ENCODE results near the gene ATG2B.
"Not testable (repeated sequence)": the region's sequence is repeated elsewhere in the genome, so short reads cannot be mapped to it uniquely, and the experiment has no call there.

The ATG2B gene

GRCh38 chr14:96249029-96249428 lies 114.1 kb downstream of the ATG2B start:
- Histone ChIP-seq H4K20me1 (ENCODE audit: insufficient read depth, low read length) (no peaks in the 10 kb centered on the region), H2AFZ (ENCODE audit: low read depth, low read length) (no peak overlapping the region), H3K4me2 (ENCODE audit: low read length) (no peak overlapping the region), H3K36me3 (replicated peaks; ENCODE audit: low read depth, low read length) (no peaks in the 10 kb centered on the region), H3K79me2 (ENCODE audit: low read length) (no peaks in the 10 kb centered on the region), H3K27ac (ENCODE audit: low read length) (no peak overlapping the region), H3K4me1 (ENCODE audit: low read length) (no peaks in the 10 kb centered on the region), H3K9me3 (ENCODE audit: insufficient read depth, low read length) (no peaks in the 10 kb centered on the region), H3K9ac (ENCODE audit: low read length) (no peak overlapping the region), H3K27me3 (ENCODE audit: low read depth, low read length) (peaks cover 14% of the 10 kb centered on the region; the same call in 1 of the 2 replicates), H3K4me3 (ENCODE audit: low read length) (no peak overlapping the region)
- TF ChIP-seq CTCF (IDR thresholded peaks at IDR 0.05; ENCODE audit: low read depth, low read length) = no peak
- TF ChIP-seq EZH2phosphoT487 (IDR thresholded peaks at IDR 0.05; ENCODE audit: low read depth) = no peak

DNA sequence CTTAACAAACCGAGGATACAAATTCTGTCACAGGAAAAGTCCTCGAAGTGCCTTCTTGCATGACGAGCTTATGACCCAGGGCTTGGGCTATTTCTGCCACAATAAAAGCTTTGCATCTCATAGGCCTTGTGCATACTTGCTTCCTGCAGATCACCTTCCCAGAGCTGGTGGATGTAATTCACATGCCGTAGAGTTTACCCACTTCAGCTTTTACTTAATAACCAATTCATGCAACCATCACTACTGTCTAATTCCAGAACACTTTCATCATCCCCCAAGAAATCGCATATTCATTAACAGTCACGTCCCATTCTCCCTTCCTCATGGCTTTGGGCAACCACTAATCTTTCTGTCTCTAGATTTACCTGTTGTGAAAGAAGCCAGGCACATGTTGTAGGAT lies 116.1 kb downstream of the ATG2B start:
- no peak overlapping the region for H3K27ac ChIP-seq (ENCODE audit: low read length)
- H4K20me1 ChIP-seq (ENCODE audit: insufficient read depth, low read length) = no peaks in the 10 kb centered on the region
- no peaks in the 10 kb centered on the region for H3K9me3 ChIP-seq (ENCODE audit: insufficient read depth, low read length)
- no peaks in the 10 kb centered on the region for H3K36me3 ChIP-seq (replicated peaks; ENCODE audit: low read depth, low read length)
- no peak for TF ChIP-seq EZH2phosphoT487 (IDR thresholded peaks at IDR 0.05; ENCODE audit: low read depth)
- no peak for TF ChIP-seq CTCF (IDR thresholded peaks at IDR 0.05; ENCODE audit: low read depth, low read length)
- no peak overlapping the region for H3K4me2 ChIP-seq (ENCODE audit: low read length)
- peaks cover 19% of the 10 kb centered on the region; the same call in 1 of the 2 replicates for H3K27me3 ChIP-seq (ENCODE audit: low read depth, low read length)
- no peak overlapping the region for H3K9ac ChIP-seq (ENCODE audit: low read length)
- H3K79me2 ChIP-seq (ENCODE audit: low read length) = no peaks in the 10 kb centered on the region
- H3K4me3 ChIP-seq (ENCODE audit: low read length) = no peak overlapping the region
- no peak overlapping the region for H2AFZ ChIP-seq (ENCODE audit: low read depth, low read length)
- H3K4me1 ChIP-seq (ENCODE audit: low read length) = no peaks in the 10 kb centered on the region

GRCh38 chr14:96246539-96246847 lies 116.6 kb downstream of the ATG2B start:
- Histone ChIP-seq H3K4me3 (ENCODE audit: low read length) (no peak overlapping the region), H3K27ac (ENCODE audit: low read length) (no peak overlapping the region), H3K4me2 (ENCODE audit: low read length) (no peak overlapping the region), H3K4me1 (ENCODE audit: low read length) (no peaks in the 10 kb centered on the region), H2AFZ (ENCODE audit: low read depth, low read length) (no peak overlapping the region), H3K79me2 (ENCODE audit: low read length) (no peaks in the 10 kb centered on the region), H3K9me3 (ENCODE audit: insufficient read depth, low read length) (no peaks in the 10 kb centered on the region), H3K36me3 (replicated peaks; ENCODE audit: low read depth, low read length) (no peaks in the 10 kb centered on the region), H3K27me3 (ENCODE audit: low read depth, low read length) (peaks cover 19% of the 10 kb centered on the region; the same call in 1 of the 2 replicates), H3K9ac (ENCODE audit: low read length) (no peak overlapping the region), H4K20me1 (ENCODE audit: insufficient read depth, low read length) (no peaks in the 10 kb centered on the region)
- TF ChIP-seq EZH2phosphoT487 (IDR thresholded peaks at IDR 0.05; ENCODE audit: low read depth) (no peak), CTCF (IDR thresholded peaks at IDR 0.05; ENCODE audit: low read depth, low read length) (no peak)

- no peaks in the 10 kb centered on the region for H3K36me3 ChIP-seq (replicated peaks; ENCODE audit: low read depth, low read length)
- H3K4me3 ChIP-seq (ENCODE audit: low read length) = no peak overlapping the region
- no peaks in the 10 kb centered on the region for H3K9me3 ChIP-seq (ENCODE audit: insufficient read depth, low read length)
- no peak overlapping the region for H2AFZ ChIP-seq (ENCODE audit: low read depth, low read length)
- H3K27me3 ChIP-seq (ENCODE audit: low read depth, low read length) = peaks cover 19% of the 10 kb centered on the region; the same call in 1 of the 2 replicates
- TF ChIP-seq EZH2phosphoT487 (IDR thresholded peaks at IDR 0.05; ENCODE audit: low read depth) = no peak
- H3K4me1 ChIP-seq (ENCODE audit: low read length) = no peaks in the 10 kb centered on the region
- H3K27ac ChIP-seq (ENCODE audit: low read length) = no peak overlapping the region
- H4K20me1 ChIP-seq (ENCODE audit: insufficient read depth, low read length) = no peaks in the 10 kb centered on the region
- no peak overlapping the region for H3K4me2 ChIP-seq (ENCODE audit: low read length)
- no peak overlapping the region for H3K9ac ChIP-seq (ENCODE audit: low read length)
- no peaks in the 10 kb centered on the region for H3K79me2 ChIP-seq (ENCODE audit: low read length)
These were observed 117.2 kb downstream of the ATG2B start for GRCh38 chr14:96245710-96246538.

GRCh38 chr14:96245074-96245473 lies 118.1 kb downstream of the ATG2B start:
- not testable (repeated sequence) for H4K20me1 ChIP-seq (ENCODE audit: insufficient read depth, low read length); H3K9me3 ChIP-seq (ENCODE audit: insufficient read depth, low read length); H3K4me1 ChIP-seq (ENCODE audit: low read length); H3K27ac ChIP-seq (ENCODE audit: low read length); H2AFZ ChIP-seq (ENCODE audit: low read depth, low read length); H3K9ac ChIP-seq (ENCODE audit: low read length); H3K79me2 ChIP-seq (ENCODE audit: low read length); H3K4me3 ChIP-seq (ENCODE audit: low read length); H3K36me3 ChIP-seq (replicated peaks; ENCODE audit: low read depth, low read length); H3K4me2 ChIP-seq (ENCODE audit: low read length)
- peaks cover 14% of the 10 kb centered on the region; the same call in 1 of the 2 replicates for H3K27me3 ChIP-seq (ENCODE audit: low read depth, low read length)
